Left lung (tissue), 10 donors: ENCODE measurements around the gene TUBB1. TPM values are rescaled to one million over a fixed set of nuclear protein-coding genes. Genes with fewer than 3 reads are reported as not detected.
"Not testable (repeated sequence)": the region's sequence is repeated elsewhere in the genome, so short reads cannot be mapped to it uniquely, and the experiment has no call there.

Source experiments
- ATAC-seq: fragments of 200-7000 bp; cut with Tn5 transposase; one replicate; pipeline ENCODE4 v1.9.1; 2020; ENCODE audit warnings: moderate library complexity
- DNase-seq, 4 donors: peaks; one replicate each; pipeline ENCODE4 v3.0.0-alpha.2; 2013 to 2020
- H3K27ac ChIP-seq, 2 donors: fragments of 200-600 bp; sonication (generic) in 1 of 2; one replicate each; pipeline versions ENCODE4 v1.5.0 to v1.8.0; 2020 to 2021
- H3K27me3 ChIP-seq, 2 donors: fragments of 200-600 bp; sonication (generic) in 1 of 2; one replicate each; pipeline versions ENCODE4 v1.5.0 to v1.8.0; 2020 to 2021
- H3K36me3 ChIP-seq, 2 donors: fragments of 200-600 bp; sonication (generic) in 1 of 2; one replicate each; pipeline versions ENCODE4 v1.5.0 to v1.8.0; 2020 to 2021
- H3K4me1 ChIP-seq, 2 donors: fragments of 200-600 bp; one replicate each; pipeline ENCODE4 v1.8.0; 2021
- H3K4me3 ChIP-seq, 2 donors: fragments of 200-600 bp; sonication (generic) in 1 of 2; one replicate each; pipeline versions ENCODE4 v1.5.0 to v1.8.0; 2020 to 2021; ENCODE audit warnings: mild to moderate bottlenecking in 1 of 2
- H3K9me3 ChIP-seq, 2 donors: fragments of 200-600 bp; sonication (generic) in 1 of 2; one replicate each; pipeline versions ENCODE4 v1.5.0 to v1.8.0; 2020 to 2021
- intact Hi-C, 2 donors: fragments of 100-400 bp; cut with DNase I; formaldehyde crosslinking; loops; one replicate each; pipeline versions ENCODE4 v1.11.2 to v1.14.2; 2022
- polyA plus RNA-seq, 6 donors: library from polyadenylated mRNA; unstranded; fragments of 120-200 nt; gene quantifications; one replicate each; pipeline ENCODE4 v1.2.1, GENCODE V29; 2013; ENCODE audit not compliant: insufficient read length in 6 of 6
- total RNA-seq, 2 donors: library from RNA; stranded (reverse); fragmentation: NEBNext Ultra II Directional; extraction: Animal tissue kit (Norgen Biotek cat#: 25700); gene quantifications; one replicate each; pipeline ENCODE4 v1.2.1, GENCODE V29; 2021
- TF ChIP-seq, protein P1 (sequence below), 2 donors: fragments of 200-600 bp; sonication (generic) in 1 of 2; IDR thresholded peaks; one replicate each; pipeline versions ENCODE4 v1.5.0 to v1.8.0; 2021; ENCODE audit warnings: antibody characterized with exemption in 2 of 2
- donor health status: DM: no; HTN: yes; CAD: no.
- donor health status: DM: no; HTN: no; CAD: no.

The TUBB1 gene
- total and polyA plus RNA-seq, 8 donors: 2.0 to 5.7 (median 4.3) TPM

DNA sequence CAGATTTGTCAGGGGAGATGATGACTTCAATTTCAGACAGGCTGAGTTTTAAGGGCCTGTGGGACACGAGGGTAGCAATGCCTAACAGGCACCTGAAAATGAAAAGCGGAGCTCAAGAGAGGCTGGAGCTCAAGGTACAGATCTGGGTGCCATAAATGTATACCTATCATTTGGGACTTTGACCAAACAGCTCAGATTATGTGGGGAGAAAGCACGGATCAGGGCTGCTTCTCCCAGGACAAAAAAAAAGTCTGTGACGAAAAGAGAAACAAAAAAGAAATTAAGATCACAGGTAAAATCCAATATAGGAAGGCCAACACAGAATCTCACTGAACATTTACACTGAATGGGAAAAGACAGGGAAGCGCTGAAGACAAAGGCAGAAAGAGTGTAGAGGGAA lies 21.4 kb downstream of the TUBB1 start:
- ATAC-seq: no peak
- Histone ChIP-seq H3K36me3 (peaks cover 5 to 29% of the 10 kb centered on the region in 2 donors), H3K4me3 (peak overlapping the region in 1 of 2 donors; percentile 74), H3K27me3 (no peaks in the 10 kb centered on the region), H3K4me1 (peaks cover 22 to 51% of the 10 kb centered on the region in 2 donors), H3K27ac (no peak overlapping the region), H3K9me3 (no peaks in the 10 kb centered on the region)
- DNase-seq: no peak
- TF ChIP-seq, protein P1, sequence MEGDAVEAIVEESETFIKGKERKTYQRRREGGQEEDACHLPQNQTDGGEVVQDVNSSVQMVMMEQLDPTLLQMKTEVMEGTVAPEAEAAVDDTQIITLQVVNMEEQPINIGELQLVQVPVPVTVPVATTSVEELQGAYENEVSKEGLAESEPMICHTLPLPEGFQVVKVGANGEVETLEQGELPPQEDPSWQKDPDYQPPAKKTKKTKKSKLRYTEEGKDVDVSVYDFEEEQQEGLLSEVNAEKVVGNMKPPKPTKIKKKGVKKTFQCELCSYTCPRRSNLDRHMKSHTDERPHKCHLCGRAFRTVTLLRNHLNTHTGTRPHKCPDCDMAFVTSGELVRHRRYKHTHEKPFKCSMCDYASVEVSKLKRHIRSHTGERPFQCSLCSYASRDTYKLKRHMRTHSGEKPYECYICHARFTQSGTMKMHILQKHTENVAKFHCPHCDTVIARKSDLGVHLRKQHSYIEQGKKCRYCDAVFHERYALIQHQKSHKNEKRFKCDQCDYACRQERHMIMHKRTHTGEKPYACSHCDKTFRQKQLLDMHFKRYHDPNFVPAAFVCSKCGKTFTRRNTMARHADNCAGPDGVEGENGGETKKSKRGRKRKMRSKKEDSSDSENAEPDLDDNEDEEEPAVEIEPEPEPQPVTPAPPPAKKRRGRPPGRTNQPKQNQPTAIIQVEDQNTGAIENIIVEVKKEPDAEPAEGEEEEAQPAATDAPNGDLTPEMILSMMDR (IDR thresholded peaks at IDR 0.05): no peak
- intact Hi-C loops: no loop called here

DNA sequence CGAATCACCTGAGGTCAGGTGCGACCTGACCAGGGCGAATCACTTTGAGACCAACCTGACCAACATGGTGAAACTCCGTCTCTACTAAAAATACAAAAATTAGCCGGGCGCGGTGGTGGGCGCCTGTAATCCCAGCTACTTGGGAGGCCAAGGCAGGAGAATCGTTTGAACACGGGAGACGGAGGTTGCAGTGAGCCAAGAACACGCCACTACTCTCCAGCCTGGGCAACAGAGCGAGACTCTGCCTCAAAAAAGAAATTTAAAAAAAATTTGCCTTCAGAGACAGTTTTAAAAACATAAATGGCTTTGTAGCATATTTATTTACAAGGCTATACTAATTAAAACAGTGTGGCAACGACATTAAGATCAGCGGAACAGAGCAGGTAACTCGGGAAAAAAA lies 22.3 kb downstream of the TUBB1 start:
- H3K27me3 ChIP-seq, intact Hi-C loops, H3K9me3 ChIP-seq, H3K27ac ChIP-seq, DNase-seq, ATAC-seq: not testable (repeated sequence)
- H3K4me1 ChIP-seq: peaks cover 22 to 51% of the 10 kb centered on the region in 2 donors
- H3K36me3 ChIP-seq: peaks cover 5 to 21% of the 10 kb centered on the region in 2 donors
- peak overlapping the region; percentile 74 to 87 for H3K4me3 ChIP-seq

DNA sequence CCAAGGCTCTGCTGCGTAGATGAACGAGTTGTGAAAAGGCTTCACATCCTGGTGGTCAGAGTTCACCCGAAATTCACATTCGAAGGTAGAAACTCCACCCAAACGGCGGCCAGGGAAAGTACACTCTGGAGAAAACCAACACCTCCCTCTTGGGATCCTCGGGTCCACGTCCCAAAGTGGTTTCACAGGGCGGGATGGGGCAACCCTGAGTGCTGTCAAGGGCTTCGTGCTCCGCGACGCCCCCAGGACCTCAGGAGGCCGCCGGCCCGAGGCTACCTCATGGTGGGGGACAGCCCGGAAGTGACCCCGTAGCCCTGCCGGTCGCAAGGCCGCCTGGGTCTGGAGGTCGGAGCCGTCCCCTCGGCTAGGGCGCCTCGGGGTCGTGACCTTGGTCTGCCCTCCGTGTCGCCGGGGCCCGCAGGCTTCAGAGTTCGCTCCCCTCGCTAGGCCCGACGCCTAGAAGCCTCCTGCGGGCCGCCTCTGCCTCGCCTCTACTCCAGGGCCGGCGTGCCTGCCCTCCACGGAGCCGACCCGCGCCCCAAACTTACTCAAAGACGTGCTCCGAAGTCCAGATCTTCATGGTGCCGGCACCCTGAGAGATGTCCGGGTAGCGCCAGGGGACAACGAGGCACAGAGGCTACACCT lies 23.0 kb downstream of the TUBB1 start, which contains the start of gene PRELID3B:
PRELID3B (minus strand) TSS at position 636 of the 645 bp plus-strand sequence; CDS start at position 580, 56 bp downstream.
- ATAC-seq: peak; percentile 43
- Histone ChIP-seq H3K27ac (peak within 1 kb of the TSS; percentile 76 to 81), H3K4me3 (peak within 1 kb of the TSS; percentile 74 to 87), H3K4me1 (peaks cover 22 to 51% of the 10 kb centered on the region in 2 donors), H3K36me3 (peaks cover 1 to 13% of the 10 kb centered on the region in 2 donors), H3K9me3 (no peaks in the 10 kb centered on the region), H3K27me3 (no peaks in the 10 kb centered on the region)
- TF ChIP-seq, protein P1 (IDR thresholded peaks at IDR 0.05): no peak
- no peak for DNase-seq
- intact Hi-C loops: no loop called here

DNA sequence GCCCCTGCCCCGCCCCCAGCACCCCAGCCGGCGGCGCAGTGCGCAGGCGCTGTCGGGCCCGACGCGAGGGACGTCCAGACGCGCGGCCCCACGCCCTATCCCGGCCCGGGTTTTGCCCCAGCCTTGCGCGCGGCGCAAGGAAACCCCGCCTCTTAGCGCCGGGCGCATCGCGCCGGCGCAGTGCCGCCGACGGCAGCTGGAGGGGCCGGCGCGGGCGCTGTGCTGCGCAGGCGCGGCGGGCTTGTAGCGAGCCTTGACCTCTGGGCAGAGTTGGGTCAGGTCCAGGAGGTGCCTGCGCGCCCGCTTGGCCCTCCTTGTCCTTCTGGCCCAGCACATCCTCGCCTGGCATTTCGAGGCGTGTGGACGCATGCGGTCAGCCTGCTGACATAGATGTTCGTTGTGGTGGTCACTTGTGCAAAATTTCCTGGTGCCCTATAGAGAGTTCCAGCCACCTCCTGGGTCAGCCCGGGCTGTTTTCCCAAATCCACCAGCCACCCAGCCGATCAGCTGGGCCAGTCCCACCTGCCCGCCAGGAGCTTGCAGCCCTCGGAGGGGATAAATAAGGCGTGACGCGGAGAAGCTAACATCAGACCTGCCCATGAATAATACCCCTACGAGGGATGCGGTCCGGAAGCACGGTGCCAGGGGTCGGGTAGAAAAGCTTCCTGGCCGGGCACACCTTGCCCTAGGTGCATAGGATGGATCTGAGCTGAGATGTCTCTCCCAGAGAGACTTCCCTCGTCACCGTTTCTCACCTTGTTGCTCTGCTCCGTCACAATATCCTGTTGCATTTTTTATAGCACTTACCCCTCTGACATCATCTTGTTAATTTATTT lies 23.8 kb downstream of the TUBB1 start:
- ATAC-seq (peak; percentile 98), DNase-seq (peak; percentile 89 to 99 (median 96))
- Histone ChIP-seq H3K4me3 (peak overlapping the region; percentile 74 to 87), H3K27ac (peak overlapping the region; percentile 76 to 81), H3K4me1 (peaks cover 22 to 51% of the 10 kb centered on the region in 2 donors), H3K36me3 (peaks cover 0 to 5% of the 10 kb centered on the region in 2 donors), H3K27me3 (no peaks in the 10 kb centered on the region), H3K9me3 (no peaks in the 10 kb centered on the region)
- intact Hi-C loops: no loop called here
- TF ChIP-seq, protein P1 (IDR thresholded peaks at IDR 0.05): peak in 1 of 2 donors; percentile 44

DNA sequence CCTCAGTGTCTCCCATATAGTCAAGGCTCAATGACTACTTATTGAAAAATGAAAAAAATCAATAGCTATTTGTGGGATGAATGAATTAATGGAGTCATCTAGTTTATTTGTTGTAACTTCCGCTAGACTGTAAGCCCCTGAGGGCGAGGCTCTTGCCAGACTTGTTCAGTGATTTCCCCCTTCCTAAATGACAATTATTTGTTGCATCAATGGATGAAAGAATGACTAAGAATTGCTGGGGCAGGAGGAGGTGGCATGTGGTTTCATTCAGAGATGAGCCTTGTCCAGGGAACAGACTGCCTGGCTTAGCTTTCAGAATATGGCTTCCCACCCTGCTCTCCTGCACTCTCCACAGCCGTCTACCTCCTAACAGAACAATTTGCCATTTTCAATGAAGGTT lies 24.5 kb downstream of the TUBB1 start:
- intact Hi-C loops: no loop called here
- Histone ChIP-seq H3K36me3 (no peaks in the 10 kb centered on the region), H3K4me1 (peaks cover 22 to 47% of the 10 kb centered on the region in 2 donors), H3K27ac (peak overlapping the region in 1 of 2 donors; percentile 61), H3K27me3 (no peaks in the 10 kb centered on the region), H3K9me3 (no peaks in the 10 kb centered on the region), H3K4me3 (no peak overlapping the region)
- TF ChIP-seq, protein P1 (IDR thresholded peaks at IDR 0.05): no peak
- no peak for DNase-seq
- ATAC-seq: no peak
